ENCODE data around the gene CHST11. TPM values are rescaled to one million over a fixed set of nuclear protein-coding genes. Genes with fewer than 3 reads are reported as not detected.
A peak's percentile ranks its signal among the peaks of the same experiment; 100 is the strongest.

CHST11 gene
- total and polyA plus RNA-seq, 9 of the 15 experiments (the other 6 are each of a cell fraction or from before 2014, with no cell fraction given) = 2.3 to 38.7 (median 15.0) TPM

- TF ChIP-seq HMBOX1 (IDR thresholded peaks at IDR 0.05) = 0 out of 2 replicates have a peak, but pooled peaks have one; percentile 13
- no peak for TF ChIP-seq PTTG1 (tag; IDR thresholded peaks at IDR 0.05; ENCODE audit: low read depth)
- peak; percentile 42 for TF ChIP-seq POLR2B (IDR thresholded peaks at IDR 0.05; ENCODE audit: low read depth, partially characterized antibody)
- TF ChIP-seq PRPF4 (IDR thresholded peaks at IDR 0.05; ENCODE audit: insufficient read depth, low read depth, low read length, poor library complexity, severe bottlenecking) = no peak
- TF ChIP-seq ZFPM2 (CRISPR knock-in tag; IDR thresholded peaks at IDR 0.05) = no peak
- TF ChIP-seq FOXJ2 (tag; IDR thresholded peaks at IDR 0.05) = no peak
- no peak for TF ChIP-seq NFATC3 (IDR thresholded peaks at IDR 0.05)
Observed at GRCh38 chr12:104670439-104671408, 214.0 kb downstream of the CHST11 start (continued).
